Ammon's horn (tissue), 1 donor: ENCODE measurements around the gene OR2W1.

ENCODE experiments used
- DNase-seq: peaks from one replicate; pipeline ENCODE4 v3.0.0-alpha.2; 2016; ENCODE audit warnings: low spot score

OR2W1 gene

DNA sequence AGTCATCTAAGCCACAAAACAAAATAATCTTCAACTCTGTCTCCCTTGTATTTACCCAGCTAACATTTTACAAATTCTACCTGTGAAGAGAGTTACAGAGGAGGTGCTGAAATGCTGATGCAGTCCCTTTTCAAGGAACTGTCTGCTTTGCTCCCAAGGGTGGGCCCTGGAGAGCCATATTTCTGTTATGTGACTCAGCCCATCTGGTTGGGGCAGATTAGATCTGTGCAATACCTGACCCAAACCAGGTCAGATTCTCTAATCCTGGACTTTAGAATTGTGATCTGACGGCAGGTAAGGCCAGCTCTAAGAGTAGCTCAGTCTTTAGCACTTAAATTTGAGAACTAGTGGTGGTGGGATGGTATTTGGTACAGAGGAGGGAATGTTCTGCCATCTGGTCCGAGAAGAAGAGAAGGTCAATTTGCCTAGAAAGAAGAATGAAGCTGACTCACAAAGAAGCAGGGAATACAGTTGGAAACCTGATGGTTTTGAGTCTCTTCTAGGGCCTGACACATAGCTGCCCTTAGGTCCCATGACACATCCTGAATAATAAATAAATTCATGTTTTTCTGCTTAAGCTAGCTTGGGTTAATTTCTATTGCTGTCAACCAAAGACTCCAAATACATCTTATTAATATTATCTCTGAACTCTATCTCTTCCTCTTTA lies 48.0 kb downstream of the OR2W1 start:
- no peak for DNase-seq

DNA sequence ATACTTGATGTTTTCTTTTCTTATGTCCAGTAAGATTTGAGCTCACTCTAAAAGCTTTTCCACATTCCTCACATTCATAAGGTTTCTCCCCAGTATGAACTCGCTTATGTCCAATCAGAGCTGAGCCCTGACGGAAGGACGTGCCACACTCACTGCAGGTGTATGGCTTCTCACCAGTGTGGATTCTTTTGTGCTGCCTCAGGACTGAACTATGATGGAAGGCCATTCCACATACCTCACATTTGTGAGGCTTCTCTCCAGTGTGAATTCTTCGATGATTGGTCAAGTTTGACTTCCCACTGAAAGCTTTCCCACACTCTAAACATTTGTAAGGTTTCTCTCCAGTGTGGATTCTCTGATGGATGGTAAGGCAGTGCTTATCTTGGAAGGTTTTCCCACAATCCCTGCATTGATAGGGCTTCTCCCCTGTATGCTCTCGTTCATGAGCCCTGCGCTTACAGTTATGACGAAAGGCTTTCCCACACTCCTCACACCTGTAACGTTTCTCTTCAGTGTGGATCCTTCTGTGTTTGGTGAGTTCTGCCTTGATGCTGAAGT lies 49.8 kb downstream of the OR2W1 start:
- no peak for DNase-seq
